ENCODE results near the gene SPATA46. TPM values are rescaled to one million over a fixed set of nuclear protein-coding genes. Genes with fewer than 3 reads are reported as not detected.

Gene SPATA46
- total RNA-seq, 1 experiment from 2014 or later, result not detected

DNA sequence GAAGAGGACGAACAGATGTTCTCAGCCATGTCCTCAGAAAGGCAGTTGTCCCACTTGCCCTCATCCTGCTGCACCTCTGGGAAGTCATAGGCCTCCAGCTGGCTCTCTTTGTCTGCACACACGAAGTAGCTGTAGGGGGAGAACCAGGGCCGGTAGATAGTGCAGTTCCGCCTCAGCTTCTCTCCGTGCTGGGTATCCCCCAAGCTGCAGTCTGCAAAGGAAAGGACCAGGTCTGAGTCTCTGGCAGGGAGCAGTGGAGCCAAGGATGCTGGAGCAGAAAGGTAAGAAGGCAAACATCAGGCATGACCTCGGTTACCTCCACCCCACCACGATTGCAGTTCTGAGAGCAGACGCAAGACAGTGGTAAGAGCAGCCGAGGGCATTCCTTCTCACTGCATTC is 2.2 kb downstream of the SPATA46 start:
- Mint-ChIP-seq H3K27ac (ENCODE audit: unreplicated experiment) (peak overlapping the region; percentile 30), H3K36me3 (ENCODE audit: insufficient read depth, unreplicated experiment) (no peaks in the 10 kb centered on the region), H3K4me1 (ENCODE audit: low read depth, unreplicated experiment) (peaks cover 20% of the 10 kb centered on the region)

DNA sequence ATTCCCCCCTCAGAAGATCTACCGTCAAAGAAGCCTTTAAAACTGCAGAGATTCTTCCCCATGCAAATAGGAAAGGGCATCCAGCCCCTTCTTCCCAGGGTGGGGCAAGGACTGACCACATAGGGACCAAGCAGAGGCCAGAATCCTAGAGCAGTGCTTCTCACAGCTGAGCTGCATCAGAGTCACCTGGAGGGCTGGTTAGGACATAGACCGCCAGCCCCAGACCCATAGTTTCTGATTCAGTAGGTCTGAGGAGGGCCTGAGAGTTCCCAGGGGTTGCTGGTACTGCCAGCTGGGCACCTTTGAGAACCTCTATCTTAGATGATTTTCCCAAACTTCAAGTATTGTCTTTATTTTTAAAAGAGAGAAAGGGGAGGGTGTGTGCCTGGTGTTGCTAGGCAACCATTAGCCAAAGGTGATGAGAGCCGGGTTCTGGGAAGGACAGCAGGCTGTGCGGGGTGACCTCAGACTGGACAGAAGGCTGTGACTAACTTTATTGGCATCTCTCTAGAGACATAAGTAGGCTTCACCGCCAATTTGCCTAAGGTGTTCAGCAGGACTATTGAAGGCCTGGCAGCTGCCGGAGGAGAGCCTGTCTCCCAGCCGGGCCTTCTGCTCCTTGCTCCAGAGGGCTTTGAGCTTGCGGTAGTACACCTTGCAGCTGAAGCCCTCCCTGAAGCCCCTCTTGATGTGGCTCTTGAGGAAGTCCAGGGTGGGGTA is 3.0 kb downstream of the SPATA46 start:
- no peaks in the 10 kb centered on the region for H3K9me3 ChIP-seq
- POLR2A ChIA-PET, result no interaction called here
- H3K4me3 ChIP-seq (ENCODE audit: low read depth, low read length), result no peak overlapping the region
- TF ChIP-seq, protein P1, sequence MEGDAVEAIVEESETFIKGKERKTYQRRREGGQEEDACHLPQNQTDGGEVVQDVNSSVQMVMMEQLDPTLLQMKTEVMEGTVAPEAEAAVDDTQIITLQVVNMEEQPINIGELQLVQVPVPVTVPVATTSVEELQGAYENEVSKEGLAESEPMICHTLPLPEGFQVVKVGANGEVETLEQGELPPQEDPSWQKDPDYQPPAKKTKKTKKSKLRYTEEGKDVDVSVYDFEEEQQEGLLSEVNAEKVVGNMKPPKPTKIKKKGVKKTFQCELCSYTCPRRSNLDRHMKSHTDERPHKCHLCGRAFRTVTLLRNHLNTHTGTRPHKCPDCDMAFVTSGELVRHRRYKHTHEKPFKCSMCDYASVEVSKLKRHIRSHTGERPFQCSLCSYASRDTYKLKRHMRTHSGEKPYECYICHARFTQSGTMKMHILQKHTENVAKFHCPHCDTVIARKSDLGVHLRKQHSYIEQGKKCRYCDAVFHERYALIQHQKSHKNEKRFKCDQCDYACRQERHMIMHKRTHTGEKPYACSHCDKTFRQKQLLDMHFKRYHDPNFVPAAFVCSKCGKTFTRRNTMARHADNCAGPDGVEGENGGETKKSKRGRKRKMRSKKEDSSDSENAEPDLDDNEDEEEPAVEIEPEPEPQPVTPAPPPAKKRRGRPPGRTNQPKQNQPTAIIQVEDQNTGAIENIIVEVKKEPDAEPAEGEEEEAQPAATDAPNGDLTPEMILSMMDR (IDR thresholded peaks at IDR 0.05; ENCODE audit: insufficient read depth in 1 of 2, low read depth in 1 of 2, low read length in 1 of 2, severe bottlenecking in 1 of 2, unreplicated experiment in 1 of 2), result no peak
- no peaks in the 10 kb centered on the region for H3K36me3 Mint-ChIP-seq (ENCODE audit: insufficient read depth, unreplicated experiment)
- intact Hi-C loops (cut with micrococcal nuclease; ENCODE audit: unreplicated experiment), result no loop called here
- no TSS peak for BruUV-seq (replicated peaks)
- H3K4me3 Mint-ChIP-seq (ENCODE audit: unreplicated experiment), result no peak overlapping the region
- no peaks in the 10 kb centered on the region for H3K27me3 Mint-ChIP-seq (ENCODE audit: insufficient read depth, unreplicated experiment)
- H3K27me3 ChIP-seq (replicated peaks; ENCODE audit: control insufficient read depth, insufficient read depth, low read length), result no peaks in the 10 kb centered on the region
- peak in 1 of 2 experiments; percentile 52 for DNase-seq
- peaks cover 20% of the 10 kb centered on the region for H3K4me1 Mint-ChIP-seq (ENCODE audit: low read depth, unreplicated experiment)
- H3K9me3 Mint-ChIP-seq (ENCODE audit: unreplicated experiment), result no peaks in the 10 kb centered on the region
- H3K36me3 ChIP-seq (ENCODE audit: control insufficient read depth, insufficient read depth, low read length), result no peaks in the 10 kb centered on the region; the same call in 1 of the 2 replicates
- no peak overlapping the region for H3K27ac Mint-ChIP-seq (ENCODE audit: unreplicated experiment)
- H3K4me1 ChIP-seq, result peaks cover 16% of the 10 kb centered on the region
- CTCF ChIA-PET, result no interaction called here

More for the DNA sequence above, 2.2 kb downstream of the SPATA46 start:
- Histone ChIP-seq H3K36me3 (ENCODE audit: control insufficient read depth, insufficient read depth, low read length) (no peaks in the 10 kb centered on the region; the same call in 1 of the 2 replicates), H3K27me3 (replicated peaks; ENCODE audit: control insufficient read depth, insufficient read depth, low read length) (no peaks in the 10 kb centered on the region), H3K4me1 (peaks cover 16% of the 10 kb centered on the region), H3K9me3 (no peaks in the 10 kb centered on the region), H3K4me3 (ENCODE audit: low read depth, low read length) (no peak overlapping the region)
- CTCF ChIA-PET, result no interaction called here
- BruUV-seq (replicated peaks), result no TSS peak
- H3K4me3 Mint-ChIP-seq (ENCODE audit: unreplicated experiment), result no peak overlapping the region
- intact Hi-C loops (cut with micrococcal nuclease; ENCODE audit: unreplicated experiment), result no loop called here
- POLR2A ChIA-PET, result no interaction called here
- no peaks in the 10 kb centered on the region for H3K9me3 Mint-ChIP-seq (ENCODE audit: unreplicated experiment)
- no peaks in the 10 kb centered on the region for H3K27me3 Mint-ChIP-seq (ENCODE audit: insufficient read depth, unreplicated experiment)
- DNase-seq, result no peak
- TF ChIP-seq, protein P1 (IDR thresholded peaks at IDR 0.05; ENCODE audit: insufficient read depth in 1 of 2, low read depth in 1 of 2, low read length in 1 of 2, severe bottlenecking in 1 of 2, unreplicated experiment in 1 of 2), result no peak

DNA sequence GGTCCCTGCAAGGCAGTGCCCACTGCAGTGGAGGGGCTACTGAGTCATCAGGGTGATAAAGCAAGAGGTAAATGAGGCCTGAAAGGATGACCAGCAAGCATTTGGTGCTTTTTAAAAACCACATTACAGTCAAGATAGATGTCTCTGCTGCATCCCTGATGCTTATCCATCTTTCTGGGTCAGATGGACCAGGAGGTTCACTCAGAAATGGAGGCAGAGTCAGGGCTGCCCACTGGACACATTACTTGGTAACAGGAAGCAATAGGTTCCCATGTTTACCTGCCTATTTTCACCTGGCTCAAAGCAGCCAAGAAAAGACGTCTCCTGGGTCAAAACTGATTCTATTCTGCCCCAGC is 3.6 kb downstream of the SPATA46 start:
- Histone ChIP-seq H3K27me3 (replicated peaks; ENCODE audit: control insufficient read depth, insufficient read depth, low read length) (no peaks in the 10 kb centered on the region), H3K4me3 (ENCODE audit: low read depth, low read length) (no peak overlapping the region), H3K36me3 (ENCODE audit: control insufficient read depth, insufficient read depth, low read length) (no peaks in the 10 kb centered on the region; the same call in 1 of the 2 replicates), H3K4me1 (peaks cover 16% of the 10 kb centered on the region), H3K9me3 (no peaks in the 10 kb centered on the region)
- DNase-seq, result no peak
- CTCF ChIA-PET, result interaction anchor here (1.0 kb wide), 1 partner anchor 9 kb away, joined by 3 read pairs; no protein-coding TSS in a partner anchor
- intact Hi-C loops (cut with micrococcal nuclease; ENCODE audit: unreplicated experiment), result no loop called here
- TF ChIP-seq, protein P1 (IDR thresholded peaks at IDR 0.05; ENCODE audit: insufficient read depth in 1 of 2, low read depth in 1 of 2, low read length in 1 of 2, severe bottlenecking in 1 of 2, unreplicated experiment in 1 of 2), result no peak
- POLR2A ChIA-PET, result no interaction called here
- Mint-ChIP-seq H3K9me3 (ENCODE audit: unreplicated experiment) (no peaks in the 10 kb centered on the region), H3K4me3 (ENCODE audit: unreplicated experiment) (no peak overlapping the region), H3K4me1 (ENCODE audit: low read depth, unreplicated experiment) (peaks cover 20% of the 10 kb centered on the region), H3K27ac (ENCODE audit: unreplicated experiment) (peak overlapping the region; percentile 18), H3K36me3 (ENCODE audit: insufficient read depth, unreplicated experiment) (no peaks in the 10 kb centered on the region), H3K27me3 (ENCODE audit: insufficient read depth, unreplicated experiment) (no peaks in the 10 kb centered on the region)
- BruUV-seq (replicated peaks), result no TSS peak
